HG03097 (cell line): ENCODE data around the gene GCHFR.

Source experiments
- ATAC-seq: cut with Tn5 transposase; IDR thresholded peaks from one replicate; pipeline ENCODE4 v1.9.1; 2021; ENCODE audit not compliant: unreplicated experiment, low FRiP score

GCHFR gene

GRCh38 chr15:40763801-40764628, at the start of gene GCHFR:
Gene GCHFR, plus strand, starts transcription at chr15:40764068. Its CDS starts 113 bp downstream, at chr15:40764181.
- no peak for ATAC-seq

- no peak for ATAC-seq
These were observed 49.7 kb upstream of the GCHFR start for GRCh38 chr15:40714144-40714543.

- no peak for ATAC-seq
These were observed 47.7 kb upstream of the GCHFR start for GRCh38 chr15:40716165-40716564.

GRCh38 chr15:40721701-40722100, 42.2 kb upstream of the GCHFR start:
- no peak for ATAC-seq

GRCh38 chr15:40722354-40722753, 41.5 kb upstream of the GCHFR start:
- ATAC-seq, result no peak

GRCh38 chr15:40722934-40723333, 40.9 kb upstream of the GCHFR start:
- ATAC-seq, result no peak

- no peak for ATAC-seq
These were observed 39.9 kb upstream of the GCHFR start for GRCh38 chr15:40723919-40724318.

- ATAC-seq, result no peak
These were observed 32.8 kb upstream of the GCHFR start for GRCh38 chr15:40731034-40731433.

- no peak for ATAC-seq
These were observed 27.3 kb upstream of the GCHFR start for GRCh38 chr15:40736575-40736974.

GRCh38 chr15:40737048-40737447, 26.8 kb upstream of the GCHFR start:
- ATAC-seq, result no peak

- ATAC-seq, result no peak
These were observed 24.8 kb upstream of the GCHFR start for GRCh38 chr15:40739047-40739446.

GRCh38 chr15:40739854-40740253, 24.0 kb upstream of the GCHFR start:
- ATAC-seq, result no peak

GRCh38 chr15:40743485-40743901, 20.4 kb upstream of the GCHFR start:
- ATAC-seq, result no peak

- no peak for ATAC-seq
These were observed 19.7 kb upstream of the GCHFR start for GRCh38 chr15:40743921-40744814.

GRCh38 chr15:40744815-40745152, 19.1 kb upstream of the GCHFR start:
- ATAC-seq, result no peak

- no peak for ATAC-seq
These were observed 16.9 kb upstream of the GCHFR start for GRCh38 chr15:40746916-40747418.

GRCh38 chr15:40747685-40748631, 15.9 kb upstream of the GCHFR start:
- ATAC-seq, result no peak

GRCh38 chr15:40749151-40749630, 14.7 kb upstream of the GCHFR start:
- ATAC-seq, result no peak

- no peak for ATAC-seq
These were observed 13.0 kb upstream of the GCHFR start for GRCh38 chr15:40750885-40751284.

GRCh38 chr15:40751745-40752144, 12.1 kb upstream of the GCHFR start:
- no peak for ATAC-seq
